SK-N-SH (cell line): Measurements from ENCODE around the gene OPA1. TPM values are rescaled to one million over a fixed set of nuclear protein-coding genes. Genes with fewer than 3 reads are reported as not detected.

ENCODE experiments used
- CTCF ChIA-PET: fragments of 300-600, 350-600 bp; formaldehyde crosslinking; extraction: SDS; loops from one replicate; lab custom pipeline; 2021; lab: Yijun Ruan, JAX
- POLR2A ChIA-PET: fragments of 350-600 bp; sonication (Branson Sonifier 250); formaldehyde crosslinking; extraction: SDS; loops from one replicate; lab custom pipeline; 2020; ENCODE audit warnings: antibody characterized with exemption, inconsistent platforms; lab: Yijun Ruan, JAX
- DNase-seq: peaks from one replicate; pipeline ENCODE4 v3.0.0; 2012
- H2AFZ ChIP-seq: fragments of 200-600 bp; sonication (generic); 2 replicates; pipeline ENCODE4 v1.8.1; 2016; ENCODE audit warnings: antibody characterized with exemption, mild to moderate bottlenecking, low read depth
- H3F3A ChIP-seq: fragments of 200-600 bp; sonication (generic); replicated peaks from 2 replicates; pipeline ENCODE3; 2016; ENCODE audit warnings: antibody characterized with exemption, mild to moderate bottlenecking; ENCODE audit not compliant: insufficient read depth
- H3K27ac ChIP-seq, 2 experiments: fragments of 200-500 bp in 1 of 2; fragments of 200-600 bp in 1 of 2; sonication (Bioruptor generic) in 1 of 2; sonication (generic), shearing (Covaris generic) in 1 of 2; 2 replicates each; pipeline versions ENCODE4 v1.5.1 to v1.6.1; 2014 to 2016; ENCODE audit warnings: low read depth in 2 of 2, inconsistent platforms in 1 of 2, low read length in 1 of 2, mild to moderate bottlenecking in 1 of 2, mixed read lengths in 1 of 2
- H3K27me3 ChIP-seq: fragments of 200-600 bp; sonication (generic), shearing (Covaris generic); 2 replicates; pipeline ENCODE4 v1.6.1; 2016; ENCODE audit warnings: mixed run types; ENCODE audit not compliant: insufficient read depth
- H3K36me3 ChIP-seq, 2 experiments: fragments of 200-500 bp in 1 of 2; fragments of 200-600 bp in 1 of 2; sonication (Bioruptor generic) in 1 of 2; sonication (generic) in 1 of 2; replicated peaks in 1 of 2; 2 replicates each; pipeline versions ENCODE3 to v1.5.1; 2014 to 2016; ENCODE audit warnings: low read length in 1 of 2, mild to moderate bottlenecking in 1 of 2; ENCODE audit not compliant: insufficient read depth in 2 of 2, control insufficient read depth in 1 of 2
- H3K4me1 ChIP-seq, 2 experiments: fragments of 200-500 bp in 1 of 2; fragments of 200-600 bp in 1 of 2; sonication (Bioruptor generic) in 1 of 2; sonication (generic), shearing (Covaris generic) in 1 of 2; 2 replicates each; pipeline versions ENCODE4 v1.5.1 to v1.6.1; 2014 to 2016; ENCODE audit warnings: low read depth in 1 of 2, low read length in 1 of 2, mixed run types in 1 of 2; ENCODE audit not compliant: insufficient read depth in 2 of 2, control insufficient read depth in 1 of 2
- H3K4me2 ChIP-seq: fragments of 200-600 bp; sonication (generic), shearing (Covaris generic); 2 replicates; pipeline ENCODE4 v1.6.1; 2017; ENCODE audit warnings: mixed run types
- H3K4me3 ChIP-seq, 2 experiments: fragments of 200-500 bp in 1 of 2; fragments of 200-600 bp in 1 of 2; sonication (Bioruptor generic) in 1 of 2; sonication (generic), shearing (Covaris generic) in 1 of 2; 2 replicates each; pipeline versions ENCODE4 v1.5.1 to v1.8.1; 2014 to 2016; ENCODE audit warnings: low read depth in 2 of 2, inconsistent platforms in 1 of 2, low read length in 1 of 2, mild to moderate bottlenecking in 1 of 2, mixed read lengths in 1 of 2, moderate library complexity in 1 of 2
- H3K79me2 ChIP-seq: fragments of 200-600 bp; sonication (generic); 2 replicates; pipeline ENCODE4 v1.8.1; 2017; ENCODE audit warnings: mild to moderate bottlenecking; ENCODE audit not compliant: insufficient read depth
- H3K9ac ChIP-seq: fragments of 200-600 bp; sonication (generic); 2 replicates; pipeline ENCODE4 v1.6.1; 2017; ENCODE audit warnings: mixed run types
- H3K9me2 ChIP-seq: fragments of 200-600 bp; sonication (generic); 2 replicates; pipeline ENCODE4 v1.6.1; 2017; ENCODE audit warnings: mixed run types
- H3K9me3 ChIP-seq: fragments of 200-600 bp; sonication (generic); 2 replicates; pipeline ENCODE4 v1.6.1; 2017; ENCODE audit warnings: mixed run types, mild to moderate bottlenecking, moderate library complexity
- H4K20me1 ChIP-seq: fragments of 200-600 bp; sonication (generic); 2 replicates; pipeline ENCODE4 v1.6.1; 2017; ENCODE audit warnings: mild to moderate bottlenecking, mixed run types; ENCODE audit not compliant: insufficient read depth
- EP300 ChIP-seq, 2 experiments: IDR thresholded peaks; 2 replicates each; pipeline versions ENCODE4 v1.4.0 to v1.6.1; 2012; ENCODE audit warnings: borderline replicate concordance in 1 of 2, low read depth in 1 of 2, low read length in 1 of 2
- EZH2phosphoT487 ChIP-seq: fragments of 200-600 bp; sonication (generic); IDR thresholded peaks from 2 replicates; pipeline ENCODE4 v1.6.1; 2017; ENCODE audit warnings: low read depth, mixed run types, mild to moderate bottlenecking, antibody characterized with exemption, moderate library complexity, borderline replicate concordance
- FOXJ3 ChIP-seq: sonication (generic); formaldehyde crosslinking; IDR thresholded peaks from 2 replicates; pipeline ENCODE4 v1.5.1; 2020; ENCODE audit warnings: mild to moderate bottlenecking, missing genetic modification reagents
- FOXM1 ChIP-seq: IDR thresholded peaks from 2 replicates; pipeline ENCODE4 v1.4.0; 2012; ENCODE audit warnings: low read depth, mild to moderate bottlenecking
- GABPA ChIP-seq: IDR thresholded peaks from 2 replicates; pipeline ENCODE4 v1.4.0; 2012; ENCODE audit warnings: low read depth, mild to moderate bottlenecking
- GATA2 ChIP-seq: sonication (generic); formaldehyde crosslinking; IDR thresholded peaks from 2 replicates; pipeline ENCODE4 v1.5.0; 2020; ENCODE audit warnings: mild to moderate bottlenecking, missing genetic modification reagents
- JUND ChIP-seq: IDR thresholded peaks from 2 replicates; pipeline ENCODE4 v1.4.0; 2012
- MEF2A ChIP-seq: IDR thresholded peaks from 2 replicates; pipeline ENCODE4 v1.4.0; 2012; ENCODE audit warnings: low read depth, borderline replicate concordance
- NFIC ChIP-seq: IDR thresholded peaks from 2 replicates; pipeline ENCODE4 v1.4.0; 2012; ENCODE audit warnings: borderline replicate concordance
- PBX3 ChIP-seq: IDR thresholded peaks from 2 replicates; pipeline ENCODE4; 2012
- REST ChIP-seq: IDR thresholded peaks from 2 replicates; pipeline ENCODE4 v1.6.1; 2012; ENCODE audit warnings: mild to moderate bottlenecking, low read depth, low read length, moderate library complexity
- RFX5 ChIP-seq: IDR thresholded peaks from 2 replicates; pipeline ENCODE4 v1.6.1; 2012; ENCODE audit warnings: mild to moderate bottlenecking, improper control_type of control experiment, low read length
- RXRA ChIP-seq: IDR thresholded peaks from 2 replicates; pipeline ENCODE4 v1.4.0; 2012; ENCODE audit warnings: low read depth, mild to moderate bottlenecking, borderline replicate concordance
- TCF12 ChIP-seq: IDR thresholded peaks from 2 replicates; pipeline ENCODE4 v1.4.0; 2012
- USF1 ChIP-seq: IDR thresholded peaks from 2 replicates; pipeline ENCODE4 v1.4.0; 2012; ENCODE audit warnings: low read depth, borderline replicate concordance
- USF2 ChIP-seq: fragments of 150-350 bp; IDR thresholded peaks from 2 replicates; pipeline ENCODE4 v1.6.1; 2017; ENCODE audit warnings: antibody characterized with exemption, low read length, low read depth, borderline replicate concordance
- YY1 ChIP-seq: IDR thresholded peaks from 2 replicates; pipeline ENCODE4 v1.4.0; 2012; ENCODE audit warnings: low read depth, mild to moderate bottlenecking
- WGBS: methylation state at CpG from one replicate; pipeline ENCODE4 v1.1.6; 2017; ENCODE audit warnings: low lambda C conversion rate; 5-methylcytosine and 5-hydroxymethylcytosine counted together
- polyA plus RNA-seq, 3 experiments: library from polyadenylated mRNA; depleted of rRNA; stranded (reverse); fragments of >200 nt; gene quantifications; 2 replicates each; pipeline ENCODE4 v1.2.3, GENCODE V29; 2012
- TF ChIP-seq, protein P1 (sequence below): fragments of 150-350 bp; IDR thresholded peaks from 2 replicates; pipeline ENCODE4 v1.6.1; 2016; ENCODE audit warnings: mild to moderate bottlenecking, low read depth, low read length

OPA1 gene
- polyA plus RNA-seq, 1 of the 3 experiments (the other 2 are of a cell fraction): 11.4 TPM

- Histone ChIP-seq H3K27me3 (no peaks in the 10 kb centered on the region), H3K36me3 (peaks cover 41 to 44% of the 10 kb centered on the region in 2 experiments), H3K79me2 (peaks cover 85% of the 10 kb centered on the region), H3K9me2 (no peaks in the 10 kb centered on the region), H3F3A (no peaks in the 10 kb centered on the region), H3K9me3 (no peaks in the 10 kb centered on the region), H3K27ac (no peak overlapping the region; a peak in 1 of 4 replicates), H3K9ac (no peak overlapping the region), H3K4me3 (no peak overlapping the region), H3K4me1 (no peaks in the 10 kb centered on the region; a peak in 1 of 4 replicates), H3K4me2 (no peak overlapping the region), H4K20me1 (peaks cover 15% of the 10 kb centered on the region), H2AFZ (no peak overlapping the region)
- ChIA-PET CTCF (interaction anchor here (0.9 kb wide), 1 partner anchor 9 kb away, joined by 4 read pairs; no protein-coding TSS in a partner anchor), POLR2A (no interaction called here)
- TF ChIP-seq USF2: no peak
- TF ChIP-seq GATA2 (CRISPR knock-in tag): no peak
- TF ChIP-seq RFX5: no peak
- no peak for TF ChIP-seq MEF2A
- no peak for TF ChIP-seq REST
- no peak for TF ChIP-seq JUND
- TF ChIP-seq YY1: no peak
- no peak for TF ChIP-seq RXRA
- no peak for TF ChIP-seq NFIC
- TF ChIP-seq FOXM1: no peak
- TF ChIP-seq EZH2phosphoT487: no peak
- no peak for TF ChIP-seq GABPA
- TF ChIP-seq TCF12: no peak
- WGBS: 94% methylated on average over 2 of the region's 2 CpGs
- DNase-seq: no peak
Observed at GRCh38 chr3:193614430-193614829, 21.4 kb downstream of the OPA1 start.

GRCh38 chr3:193617628-193618027 lies 24.6 kb downstream of the OPA1 start:
- Histone ChIP-seq H3K4me3 (no peak overlapping the region), H3K9me2 (no peaks in the 10 kb centered on the region)
- TF ChIP-seq EZH2phosphoT487: no peak
- TF ChIP-seq MEF2A: no peak
- no peak for TF ChIP-seq YY1
- TF ChIP-seq RFX5: no peak
- no peak for TF ChIP-seq USF1
- no peak for TF ChIP-seq RXRA
- no peak for TF ChIP-seq PBX3
- TF ChIP-seq, protein P1, sequence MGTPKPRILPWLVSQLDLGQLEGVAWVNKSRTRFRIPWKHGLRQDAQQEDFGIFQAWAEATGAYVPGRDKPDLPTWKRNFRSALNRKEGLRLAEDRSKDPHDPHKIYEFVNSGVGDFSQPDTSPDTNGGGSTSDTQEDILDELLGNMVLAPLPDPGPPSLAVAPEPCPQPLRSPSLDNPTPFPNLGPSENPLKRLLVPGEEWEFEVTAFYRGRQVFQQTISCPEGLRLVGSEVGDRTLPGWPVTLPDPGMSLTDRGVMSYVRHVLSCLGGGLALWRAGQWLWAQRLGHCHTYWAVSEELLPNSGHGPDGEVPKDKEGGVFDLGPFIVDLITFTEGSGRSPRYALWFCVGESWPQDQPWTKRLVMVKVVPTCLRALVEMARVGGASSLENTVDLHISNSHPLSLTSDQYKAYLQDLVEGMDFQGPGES: no peak
- no peak for TF ChIP-seq JUND
- no peak for TF ChIP-seq EP300 (IDR thresholded peaks at IDR 0.05; ENCODE audit: borderline replicate concordance in 1 of 2, low read depth in 1 of 2, low read length in 1 of 2)
- no peak for TF ChIP-seq FOXJ3 (CRISPR knock-in tag)
- TF ChIP-seq, all 33 proteins: peak for 0
- ChIA-PET CTCF (interaction anchor here (0.7 to 1.4 kb wide), 3 partner anchors 17 to 682 kb away, joined by 3 read pairs; no protein-coding TSS in a partner anchor), POLR2A (no interaction called here)
- no peaks in the 10 kb centered on the region for H3K27me3 ChIP-seq
- H3K9me3 ChIP-seq: no peaks in the 10 kb centered on the region
- WGBS: 94% methylated on average over 1 of the region's 1 CpG
- H3K79me2 ChIP-seq: peaks cover 53% of the 10 kb centered on the region
- peaks cover 54 to 59% of the 10 kb centered on the region in 2 experiments for H3K36me3 ChIP-seq
- no peak overlapping the region for H3K4me2 ChIP-seq
- peaks cover 15% of the 10 kb centered on the region for H4K20me1 ChIP-seq
- peaks cover 4 to 6% of the 10 kb centered on the region in 2 experiments; a peak in 3 of 4 replicates for H3K4me1 ChIP-seq
- no peak overlapping the region for H3K27ac ChIP-seq
- no peak overlapping the region for H3K9ac ChIP-seq
- no peak overlapping the region for H2AFZ ChIP-seq
- peaks cover 7% of the 10 kb centered on the region for H3F3A ChIP-seq
- DNase-seq: no peak
